Measurements from ENCODE around the gene KANSL1L. TPM values are rescaled to one million over a fixed set of nuclear protein-coding genes. Genes with fewer than 3 reads are reported as not detected.
A peak's percentile ranks its signal among the peaks of the same experiment; 100 is the strongest.

Gene KANSL1L
- total and polyA plus RNA-seq, 9 of the 15 experiments (the other 6 are each of a cell fraction or from before 2014, with no cell fraction given) = 1.3 to 6.7 (median 2.4) TPM

GRCh38 chr2:210092791-210093190 lies 78.4 kb downstream of the KANSL1L start:
- 0 out of 3 replicates have a peak, but pooled peaks have one; percentile 34 for ATAC-seq
- FAIRE-seq = no peak
- Histone ChIP-seq H3K36me3 (ENCODE audit: control insufficient read depth, insufficient read depth, low read length) (no peaks in the 10 kb centered on the region), H3K4me2 (ENCODE audit: insufficient read depth, low read length) (no peak overlapping the region), H3K79me2 (ENCODE audit: control insufficient read depth, insufficient read depth, low read length) (no peaks in the 10 kb centered on the region), H4K20me1 (replicated peaks; ENCODE audit: control insufficient read depth, insufficient read depth, low read length) (no peaks in the 10 kb centered on the region), H3K9ac (ENCODE audit: insufficient read depth in 1 of 2, low read depth in 2 of 2, low read length in 2 of 2) (no peak overlapping the region), H3K9me3 (replicated peaks; ENCODE audit: control insufficient read depth, insufficient read depth, low read depth, low read length) (no peaks in the 10 kb centered on the region), H3K27me3 (ENCODE audit: control insufficient read depth in 2 of 2, insufficient read depth in 2 of 2, low read length in 2 of 2) (no peaks in the 10 kb centered on the region), H3K4me1 (replicated peaks in 1 of 2; ENCODE audit: control insufficient read depth in 2 of 2, insufficient read depth in 2 of 2, low read length in 2 of 2) (no peaks in the 10 kb centered on the region), H3K4me3 (no peak overlapping the region), H3K9me1 (ENCODE audit: control insufficient read depth, insufficient read depth, low read length) (no peaks in the 10 kb centered on the region), H2AFZ (ENCODE audit: low read depth, low read length) (no peak overlapping the region), H3K27ac (ENCODE audit: extremely low read depth, low read depth, low read length) (no peak overlapping the region)
- no TSS peak for BruUV-seq (replicated peaks)
- in situ Hi-C loops (cut with MboI) (no loop called here), intact Hi-C loops (cut with micrococcal nuclease) (no loop called here)
- POLR2A ChIA-PET = no interaction called here
- no peak for TF ChIP-seq CHD4 (IDR thresholded peaks at IDR 0.05; ENCODE audit: insufficient read depth, insufficient replicate concordance, low read depth, low read length, poor library complexity, severe bottlenecking)
- no peak for TF ChIP-seq MEF2D (tag; conservative IDR thresholded peaks at IDR 0.05; ENCODE audit: low read depth)
- no peak for TF ChIP-seq PRMT5 (CRISPR knock-in tag; IDR thresholded peaks at IDR 0.05)
- no peak for TF ChIP-seq CTCFL (IDR thresholded peaks at IDR 0.05; ENCODE audit: borderline replicate concordance, insufficient read depth, low read depth, low read length, poor library complexity, severe bottlenecking)
- no peak for TF ChIP-seq POU5F1 (IDR thresholded peaks at IDR 0.05; ENCODE audit: borderline replicate concordance, low read depth, low read length, partially characterized antibody)
- TF ChIP-seq, protein P1, sequence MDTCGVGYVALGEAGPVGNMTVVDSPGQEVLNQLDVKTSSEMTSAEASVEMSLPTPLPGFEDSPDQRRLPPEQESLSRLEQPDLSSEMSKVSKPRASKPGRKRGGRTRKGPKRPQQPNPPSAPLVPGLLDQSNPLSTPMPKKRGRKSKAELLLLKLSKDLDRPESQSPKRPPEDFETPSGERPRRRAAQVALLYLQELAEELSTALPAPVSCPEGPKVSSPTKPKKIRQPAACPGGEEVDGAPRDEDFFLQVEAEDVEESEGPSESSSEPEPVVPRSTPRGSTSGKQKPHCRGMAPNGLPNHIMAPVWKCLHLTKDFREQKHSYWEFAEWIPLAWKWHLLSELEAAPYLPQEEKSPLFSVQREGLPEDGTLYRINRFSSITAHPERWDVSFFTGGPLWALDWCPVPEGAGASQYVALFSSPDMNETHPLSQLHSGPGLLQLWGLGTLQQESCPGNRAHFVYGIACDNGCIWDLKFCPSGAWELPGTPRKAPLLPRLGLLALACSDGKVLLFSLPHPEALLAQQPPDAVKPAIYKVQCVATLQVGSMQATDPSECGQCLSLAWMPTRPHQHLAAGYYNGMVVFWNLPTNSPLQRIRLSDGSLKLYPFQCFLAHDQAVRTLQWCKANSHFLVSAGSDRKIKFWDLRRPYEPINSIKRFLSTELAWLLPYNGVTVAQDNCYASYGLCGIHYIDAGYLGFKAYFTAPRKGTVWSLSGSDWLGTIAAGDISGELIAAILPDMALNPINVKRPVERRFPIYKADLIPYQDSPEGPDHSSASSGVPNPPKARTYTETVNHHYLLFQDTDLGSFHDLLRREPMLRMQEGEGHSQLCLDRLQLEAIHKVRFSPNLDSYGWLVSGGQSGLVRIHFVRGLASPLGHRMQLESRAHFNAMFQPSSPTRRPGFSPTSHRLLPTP (IDR thresholded peaks at IDR 0.05; ENCODE audit: borderline replicate concordance, extremely low read depth, insufficient read length) = no peak
- TF ChIP-seq PHB (CRISPR knock-in tag; IDR thresholded peaks at IDR 0.05) = no peak
- TF ChIP-seq KAT8 (IDR thresholded peaks at IDR 0.05; ENCODE audit: low read depth) = no peak
- TF ChIP-seq CAMTA2 (CRISPR knock-in tag; conservative IDR thresholded peaks at IDR 0.05) = no peak
- TF ChIP-seq SPI1 (IDR thresholded peaks at IDR 0.05; ENCODE audit: borderline replicate concordance, low read depth, low read length) = no peak
- DNase-seq (ENCODE audit: extremely low read depth in 1 of 4, low spot score in 3 of 4) = no peak
- CTCF ChIA-PET (ENCODE audit: low intra/inter-chr PET ratio) = no interaction called here

Measured in K562 (cell line).